GM23338 (cell line): ENCODE data around the gene CEBPG. TPM values are rescaled to one million over a fixed set of nuclear protein-coding genes. Genes with fewer than 3 reads are reported as not detected.

Experiments
- ATAC-seq: fragments of 200-7000 bp; cut with Tn5 transposase; 3 replicates; pipeline ENCODE4 v1.9.1; 2020
- DNase-seq: peaks from one replicate; pipeline ENCODE4 v3.0.0-alpha.2; 2015; ENCODE audit warnings: low spot score
- H2AFZ ChIP-seq: fragments of 200-600 bp; sonication (generic); 2 replicates; pipeline ENCODE4 v1.8.0; 2016; ENCODE audit warnings: antibody characterized with exemption, mild to moderate bottlenecking, moderate library complexity
- H3F3A ChIP-seq: fragments of 200-600 bp; sonication (generic); replicated peaks from 2 replicates; pipeline ENCODE4 v1.8.0; 2017; ENCODE audit warnings: antibody characterized with exemption, mixed run types, low read depth
- H3K27ac ChIP-seq: fragments of 200-600 bp; sonication (generic); 2 replicates; pipeline ENCODE4 v1.6.1; 2016; ENCODE audit warnings: low read depth
- H3K27me3 ChIP-seq: fragments of 200-600 bp; sonication (generic); 2 replicates; pipeline ENCODE4 v1.8.0; 2016; ENCODE audit warnings: mild to moderate bottlenecking, mixed run types, moderate library complexity; ENCODE audit not compliant: insufficient read depth
- H3K36me3 ChIP-seq: fragments of 200-600 bp; sonication (generic); 2 replicates; pipeline ENCODE4 v1.8.0; 2016; ENCODE audit warnings: mild to moderate bottlenecking; ENCODE audit not compliant: insufficient read depth
- H3K4me1 ChIP-seq: fragments of 200-600 bp; sonication (generic); 2 replicates; pipeline ENCODE4 v1.8.0; 2016; ENCODE audit warnings: mild to moderate bottlenecking, moderate library complexity; ENCODE audit not compliant: insufficient read depth
- H3K4me2 ChIP-seq: fragments of 200-600 bp; sonication (generic); 2 replicates; pipeline ENCODE4 v1.7.1; 2017; ENCODE audit warnings: mixed run types
- H3K4me3 ChIP-seq: fragments of 200-600 bp; sonication (generic); 2 replicates; pipeline ENCODE4 v1.6.1; 2016; ENCODE audit warnings: mixed run types
- H3K79me2 ChIP-seq: fragments of 200-600 bp; sonication (generic); replicated peaks from 2 replicates; pipeline ENCODE4 v1.8.0; 2017; ENCODE audit warnings: mild to moderate bottlenecking; ENCODE audit not compliant: insufficient read depth
- H3K9me2 ChIP-seq: fragments of 200-600 bp; sonication (generic); 2 replicates; pipeline ENCODE4 v1.8.0; 2017; ENCODE audit not compliant: insufficient read depth
- H4K20me1 ChIP-seq: fragments of 200-600 bp; sonication (generic); replicated peaks from 2 replicates; pipeline ENCODE4 v1.8.0; 2017; ENCODE audit warnings: mild to moderate bottlenecking; ENCODE audit not compliant: insufficient read depth
- H3K27ac Mint-ChIP-seq: 2 replicates; pipeline ENCODE4 v1.8.0; 2020; ENCODE audit warnings: inconsistent platforms, mild to moderate bottlenecking, moderate library complexity, mixed read lengths
- H3K27me3 Mint-ChIP-seq: 3 replicates; pipeline ENCODE4 v1.8.0; 2022; ENCODE audit warnings: low read depth, mild to moderate bottlenecking, moderate library complexity, mixed read lengths, inconsistent platforms; ENCODE audit not compliant: insufficient read depth, poor library complexity
- H3K36me3 Mint-ChIP-seq: 3 replicates; pipeline ENCODE4 v1.8.0; 2021; ENCODE audit warnings: low read depth, mild to moderate bottlenecking, inconsistent platforms, moderate library complexity, mixed read lengths
- H3K4me1 Mint-ChIP-seq: 3 replicates; pipeline ENCODE4 v1.8.0; 2020; ENCODE audit warnings: mild to moderate bottlenecking, inconsistent platforms, mixed read lengths
- H3K4me3 Mint-ChIP-seq: 3 replicates; pipeline ENCODE4 v1.8.0; 2021; ENCODE audit warnings: moderate library complexity, mild to moderate bottlenecking, inconsistent platforms, mixed read lengths
- H3K9me3 Mint-ChIP-seq: 3 replicates; pipeline ENCODE4 v1.8.0; 2020; ENCODE audit warnings: moderate library complexity, mild to moderate bottlenecking, inconsistent platforms, mixed read lengths
- CREB1 ChIP-seq: fragments of 250-450 bp; sonication (Bioruptor Pico); IDR thresholded peaks from 2 replicates; pipeline ENCODE4 v1.5.0; 2020; ENCODE audit warnings: low read depth, mild to moderate bottlenecking, moderate library complexity
- EZH2phosphoT487 ChIP-seq: fragments of 200-600 bp; sonication (generic); IDR thresholded peaks from one replicate; pipeline ENCODE4 v1.8.1; 2018; ENCODE audit warnings: antibody characterized with exemption; ENCODE audit not compliant: unreplicated experiment
- JUNB ChIP-seq: IDR thresholded peaks from one replicate; pipeline ENCODE4 v1.6.1; 2016; ENCODE audit warnings: antibody characterized with exemption; ENCODE audit not compliant: unreplicated experiment
- NANOG ChIP-seq: IDR thresholded peaks from 2 replicates; pipeline ENCODE4 v1.6.1; 2016; ENCODE audit warnings: antibody characterized with exemption, borderline replicate concordance
- POLR2AphosphoS5 ChIP-seq: IDR thresholded peaks from 2 replicates; pipeline ENCODE4 v1.6.1; 2016; ENCODE audit warnings: antibody characterized with exemption, low read depth
- STAT1 ChIP-seq: IDR thresholded peaks from one replicate; pipeline ENCODE4 v1.6.1; 2016; ENCODE audit warnings: antibody characterized with exemption; ENCODE audit not compliant: unreplicated experiment
- ZNF114 ChIP-seq: fragments of 250-450 bp; sonication (Bioruptor Pico); IDR thresholded peaks from 2 replicates; pipeline ENCODE4 v1.5.0; 2020; ENCODE audit warnings: mild to moderate bottlenecking, moderate library complexity
- ZNF331 ChIP-seq: fragments of 250-450 bp; sonication (Bioruptor Pico); IDR thresholded peaks from 2 replicates; pipeline ENCODE4 v1.5.0; 2020; ENCODE audit warnings: low read depth, mild to moderate bottlenecking, moderate library complexity
- polyA plus RNA-seq: library from polyadenylated mRNA; unstranded; fragments of >200 nt; fragmentation: Nextera tagmentation; extraction: Ambion mirVana; gene quantifications from 2 replicates; pipeline ENCODE4 v1.2.1, GENCODE V29; 2016
- total RNA-seq: library from RNA; depleted of rRNA; stranded (reverse); fragments of >200 nt; shearing (Covaris generic); gene quantifications from 2 replicates; pipeline ENCODE4 v1.2.3, GENCODE V29; 2014
- TF ChIP-seq, protein P1 (sequence below): IDR thresholded peaks from one replicate; pipeline ENCODE4 v1.6.1; 2018; ENCODE audit warnings: antibody characterized with exemption; ENCODE audit not compliant: unreplicated experiment
- TF ChIP-seq, protein P2 (sequence below), 2 experiments: fragments of 200-600 bp in 1 of 2; sonication (generic) in 1 of 2; conservative IDR thresholded peaks; 2 replicates each; pipeline versions ENCODE4 v1.5.1 to v1.6.1; 2016 to 2017; ENCODE audit warnings: antibody characterized with exemption in 2 of 2, low read depth in 2 of 2, mild to moderate bottlenecking in 2 of 2, moderate library complexity in 1 of 2
- TF ChIP-seq, protein P3 (sequence below): IDR thresholded peaks from 2 replicates; pipeline ENCODE4 v1.6.1; 2016; ENCODE audit warnings: antibody characterized with exemption

The CEBPG gene
- total and polyA plus RNA-seq, 2 experiments from 2014 or later: 25.9 to 50.2 TPM

DNA sequence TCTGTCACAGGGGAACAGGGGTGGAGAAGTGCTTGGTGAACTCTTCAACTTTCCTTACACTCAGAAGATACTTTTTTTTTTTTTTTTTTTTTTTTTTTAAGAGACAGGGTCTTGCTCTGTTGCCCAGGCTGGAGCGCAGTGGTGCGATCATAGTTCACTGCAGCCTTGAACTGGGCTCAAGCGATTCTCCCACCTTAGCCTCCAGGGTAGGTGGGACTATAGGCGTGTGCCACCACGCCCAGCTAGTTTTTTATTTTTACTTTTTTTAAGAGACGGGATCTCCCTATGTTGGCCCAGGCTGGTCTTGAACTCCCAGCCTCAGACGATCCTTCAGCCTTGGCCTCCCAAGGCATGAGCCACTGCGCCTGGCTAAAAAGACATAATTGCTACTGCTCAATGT lies 11.5 kb downstream of the CEBPG start (continued):
- TF ChIP-seq CREB1 (CRISPR knock-in tag) (no peak), ZNF331 (CRISPR knock-in tag) (no peak)
- TF ChIP-seq, protein P1, sequence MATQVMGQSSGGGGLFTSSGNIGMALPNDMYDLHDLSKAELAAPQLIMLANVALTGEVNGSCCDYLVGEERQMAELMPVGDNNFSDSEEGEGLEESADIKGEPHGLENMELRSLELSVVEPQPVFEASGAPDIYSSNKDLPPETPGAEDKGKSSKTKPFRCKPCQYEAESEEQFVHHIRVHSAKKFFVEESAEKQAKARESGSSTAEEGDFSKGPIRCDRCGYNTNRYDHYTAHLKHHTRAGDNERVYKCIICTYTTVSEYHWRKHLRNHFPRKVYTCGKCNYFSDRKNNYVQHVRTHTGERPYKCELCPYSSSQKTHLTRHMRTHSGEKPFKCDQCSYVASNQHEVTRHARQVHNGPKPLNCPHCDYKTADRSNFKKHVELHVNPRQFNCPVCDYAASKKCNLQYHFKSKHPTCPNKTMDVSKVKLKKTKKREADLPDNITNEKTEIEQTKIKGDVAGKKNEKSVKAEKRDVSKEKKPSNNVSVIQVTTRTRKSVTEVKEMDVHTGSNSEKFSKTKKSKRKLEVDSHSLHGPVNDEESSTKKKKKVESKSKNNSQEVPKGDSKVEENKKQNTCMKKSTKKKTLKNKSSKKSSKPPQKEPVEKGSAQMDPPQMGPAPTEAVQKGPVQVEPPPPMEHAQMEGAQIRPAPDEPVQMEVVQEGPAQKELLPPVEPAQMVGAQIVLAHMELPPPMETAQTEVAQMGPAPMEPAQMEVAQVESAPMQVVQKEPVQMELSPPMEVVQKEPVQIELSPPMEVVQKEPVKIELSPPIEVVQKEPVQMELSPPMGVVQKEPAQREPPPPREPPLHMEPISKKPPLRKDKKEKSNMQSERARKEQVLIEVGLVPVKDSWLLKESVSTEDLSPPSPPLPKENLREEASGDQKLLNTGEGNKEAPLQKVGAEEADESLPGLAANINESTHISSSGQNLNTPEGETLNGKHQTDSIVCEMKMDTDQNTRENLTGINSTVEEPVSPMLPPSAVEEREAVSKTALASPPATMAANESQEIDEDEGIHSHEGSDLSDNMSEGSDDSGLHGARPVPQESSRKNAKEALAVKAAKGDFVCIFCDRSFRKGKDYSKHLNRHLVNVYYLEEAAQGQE: no peak
- TF ChIP-seq, protein P2, sequence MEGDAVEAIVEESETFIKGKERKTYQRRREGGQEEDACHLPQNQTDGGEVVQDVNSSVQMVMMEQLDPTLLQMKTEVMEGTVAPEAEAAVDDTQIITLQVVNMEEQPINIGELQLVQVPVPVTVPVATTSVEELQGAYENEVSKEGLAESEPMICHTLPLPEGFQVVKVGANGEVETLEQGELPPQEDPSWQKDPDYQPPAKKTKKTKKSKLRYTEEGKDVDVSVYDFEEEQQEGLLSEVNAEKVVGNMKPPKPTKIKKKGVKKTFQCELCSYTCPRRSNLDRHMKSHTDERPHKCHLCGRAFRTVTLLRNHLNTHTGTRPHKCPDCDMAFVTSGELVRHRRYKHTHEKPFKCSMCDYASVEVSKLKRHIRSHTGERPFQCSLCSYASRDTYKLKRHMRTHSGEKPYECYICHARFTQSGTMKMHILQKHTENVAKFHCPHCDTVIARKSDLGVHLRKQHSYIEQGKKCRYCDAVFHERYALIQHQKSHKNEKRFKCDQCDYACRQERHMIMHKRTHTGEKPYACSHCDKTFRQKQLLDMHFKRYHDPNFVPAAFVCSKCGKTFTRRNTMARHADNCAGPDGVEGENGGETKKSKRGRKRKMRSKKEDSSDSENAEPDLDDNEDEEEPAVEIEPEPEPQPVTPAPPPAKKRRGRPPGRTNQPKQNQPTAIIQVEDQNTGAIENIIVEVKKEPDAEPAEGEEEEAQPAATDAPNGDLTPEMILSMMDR (conservative IDR thresholded peaks at IDR 0.05; ENCODE audit: low read depth in 2 of 2): no peak

DNA sequence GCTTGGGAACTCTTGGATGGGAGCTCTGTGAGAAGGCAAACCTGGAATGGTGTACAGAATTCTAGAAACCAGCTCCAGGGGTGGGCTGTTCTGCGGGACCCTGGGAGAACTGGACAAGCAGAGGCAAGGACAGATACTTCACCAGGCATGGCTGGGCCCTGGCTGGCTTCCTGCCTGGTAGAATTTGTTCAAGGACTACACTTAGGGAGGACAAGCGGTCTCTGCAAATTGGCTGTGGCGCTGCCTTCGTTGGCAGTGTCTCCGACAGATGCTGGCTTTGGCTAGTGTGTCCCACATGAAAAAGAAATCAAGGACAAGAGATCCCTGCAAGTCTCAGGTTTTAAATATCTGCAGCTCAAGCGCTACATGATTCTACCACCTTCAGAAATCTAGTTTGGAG lies 12.4 kb downstream of the CEBPG start:
- Histone ChIP-seq H3K9me2 (no peaks in the 10 kb centered on the region), H3K27ac (no peak overlapping the region), H3K4me1 (peaks cover 5% of the 10 kb centered on the region; the same call in 1 of the 2 replicates), H3K4me2 (no peak overlapping the region), H3K79me2 (peaks cover 58% of the 10 kb centered on the region), H2AFZ (no peak overlapping the region), H4K20me1 (peaks cover 48% of the 10 kb centered on the region), H3K36me3 (no peaks in the 10 kb centered on the region), H3F3A (0 out of 2 replicates have a peak, but pooled peaks cover 5% of the 10 kb centered on the region), H3K27me3 (no peaks in the 10 kb centered on the region), H3K4me3 (no peak overlapping the region)
- Mint-ChIP-seq H3K4me1 (peaks cover 20% of the 10 kb centered on the region), H3K9me3 (no peaks in the 10 kb centered on the region), H3K4me3 (no peak overlapping the region), H3K27me3 (peaks cover 4% of the 10 kb centered on the region), H3K27ac (no peak overlapping the region), H3K36me3 (peaks cover 6% of the 10 kb centered on the region; the same call in 2 of the 3 replicates)
- DNase-seq: no peak
- no peak for ATAC-seq
- TF ChIP-seq JUNB (no peak), ZNF114 (CRISPR knock-in tag) (no peak), EZH2phosphoT487 (no peak), POLR2AphosphoS5 (no peak), NANOG (no peak), STAT1 (no peak), ZNF331 (CRISPR knock-in tag) (no peak), CREB1 (CRISPR knock-in tag) (no peak)
- TF ChIP-seq, protein P2 (conservative IDR thresholded peaks at IDR 0.05; ENCODE audit: low read depth in 2 of 2): no peak
- TF ChIP-seq, protein P3, sequence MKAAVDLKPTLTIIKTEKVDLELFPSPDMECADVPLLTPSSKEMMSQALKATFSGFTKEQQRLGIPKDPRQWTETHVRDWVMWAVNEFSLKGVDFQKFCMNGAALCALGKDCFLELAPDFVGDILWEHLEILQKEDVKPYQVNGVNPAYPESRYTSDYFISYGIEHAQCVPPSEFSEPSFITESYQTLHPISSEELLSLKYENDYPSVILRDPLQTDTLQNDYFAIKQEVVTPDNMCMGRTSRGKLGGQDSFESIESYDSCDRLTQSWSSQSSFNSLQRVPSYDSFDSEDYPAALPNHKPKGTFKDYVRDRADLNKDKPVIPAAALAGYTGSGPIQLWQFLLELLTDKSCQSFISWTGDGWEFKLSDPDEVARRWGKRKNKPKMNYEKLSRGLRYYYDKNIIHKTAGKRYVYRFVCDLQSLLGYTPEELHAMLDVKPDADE: no peak
